ENCODE data around the gene KRTAP9-6. TPM values are rescaled to one million over a fixed set of nuclear protein-coding genes. Genes with fewer than 3 reads are reported as not detected.

KRTAP9-6 gene
- total RNA-seq, 1 experiment from 2014 or later = not detected

GRCh38 chr17:41256291-41256685, 8.9 kb upstream of the KRTAP9-6 start (continued):
- TF ChIP-seq ZNF274 (IDR thresholded peaks at IDR 0.05; ENCODE audit: low read depth, low read length) (no peak), JUND (IDR thresholded peaks at IDR 0.05) (no peak), SIN3A (IDR thresholded peaks at IDR 0.05; ENCODE audit: low read depth) (no peak), MAX (IDR thresholded peaks at IDR 0.05) (no peak), ZFX (IDR thresholded peaks at IDR 0.05) (no peak), RAD21 (IDR thresholded peaks at IDR 0.05; ENCODE audit: low read depth) (no peak), CBX3 (IDR thresholded peaks at IDR 0.05; ENCODE audit: low read depth) (no peak)

DNA sequence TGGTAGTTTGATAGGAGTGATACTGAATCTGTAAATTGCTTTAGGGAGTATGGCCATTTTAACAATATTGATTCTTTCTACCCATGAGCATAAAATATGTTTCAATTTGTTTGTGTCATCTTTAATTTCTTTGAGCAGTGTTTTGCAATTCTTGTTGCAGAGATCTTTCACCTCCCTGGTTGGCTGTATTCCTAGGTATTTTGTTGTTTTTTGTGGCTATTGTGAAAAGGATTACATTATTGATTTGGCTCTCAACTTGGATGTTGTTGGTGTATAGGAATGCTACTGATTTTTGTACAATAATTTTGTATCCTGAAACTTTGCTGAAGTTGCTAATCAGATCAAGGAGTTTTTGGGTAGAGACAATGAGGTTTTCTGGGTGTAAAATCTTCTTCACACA, 6.8 kb upstream of the KRTAP9-6 start:
- Histone ChIP-seq H3K9me3 (ENCODE audit: control insufficient read depth in 1 of 2, insufficient read depth in 1 of 2, low read depth in 1 of 2, low read length in 2 of 2) (no peaks in the 10 kb centered on the region), H4K20me1 (ENCODE audit: insufficient read depth) (no peaks in the 10 kb centered on the region), H2AFZ (ENCODE audit: low read depth, low read length, poor library complexity, severe bottlenecking) (no peak overlapping the region), H3K4me3 (replicated peaks in 1 of 2; ENCODE audit: low read depth in 1 of 2, low read length in 2 of 2) (no peak overlapping the region), H3K36me3 (ENCODE audit: control insufficient read depth in 1 of 2, insufficient read depth in 2 of 2, low read length in 2 of 2) (no peaks in the 10 kb centered on the region), H3K9ac (ENCODE audit: low read length) (no peak overlapping the region), H3K4me1 (ENCODE audit: control insufficient read depth in 1 of 2, insufficient read depth in 2 of 2, low read length in 2 of 2) (no peaks in the 10 kb centered on the region), H3K4me2 (ENCODE audit: low read length) (no peak overlapping the region), H3K27ac (ENCODE audit: low read depth, low read length) (no peak overlapping the region), H3K9me2 (ENCODE audit: insufficient read depth) (no peaks in the 10 kb centered on the region), H3K27me3 (ENCODE audit: insufficient read depth, low read length) (no peaks in the 10 kb centered on the region), H3K79me2 (ENCODE audit: insufficient read depth, low read length) (no peaks in the 10 kb centered on the region)
- no TSS peak for BruUV-seq (replicated peaks)
- ATAC-seq (no peak), DNase-seq (ENCODE audit: low read depth, low spot score) (no peak)
- POLR2A ChIA-PET = no interaction called here
- intact Hi-C loops (cut with micrococcal nuclease) = no loop called here
- no peak for TF ChIP-seq EZH2phosphoT487 (IDR thresholded peaks at IDR 0.05; ENCODE audit: borderline replicate concordance)
- TF ChIP-seq POLR2AphosphoS5 (IDR thresholded peaks at IDR 0.05; ENCODE audit: low read depth, low read length) = no peak
- TF ChIP-seq EGR1 (IDR thresholded peaks at IDR 0.05; ENCODE audit: low read depth) = no peak
- TF ChIP-seq, protein P1, sequence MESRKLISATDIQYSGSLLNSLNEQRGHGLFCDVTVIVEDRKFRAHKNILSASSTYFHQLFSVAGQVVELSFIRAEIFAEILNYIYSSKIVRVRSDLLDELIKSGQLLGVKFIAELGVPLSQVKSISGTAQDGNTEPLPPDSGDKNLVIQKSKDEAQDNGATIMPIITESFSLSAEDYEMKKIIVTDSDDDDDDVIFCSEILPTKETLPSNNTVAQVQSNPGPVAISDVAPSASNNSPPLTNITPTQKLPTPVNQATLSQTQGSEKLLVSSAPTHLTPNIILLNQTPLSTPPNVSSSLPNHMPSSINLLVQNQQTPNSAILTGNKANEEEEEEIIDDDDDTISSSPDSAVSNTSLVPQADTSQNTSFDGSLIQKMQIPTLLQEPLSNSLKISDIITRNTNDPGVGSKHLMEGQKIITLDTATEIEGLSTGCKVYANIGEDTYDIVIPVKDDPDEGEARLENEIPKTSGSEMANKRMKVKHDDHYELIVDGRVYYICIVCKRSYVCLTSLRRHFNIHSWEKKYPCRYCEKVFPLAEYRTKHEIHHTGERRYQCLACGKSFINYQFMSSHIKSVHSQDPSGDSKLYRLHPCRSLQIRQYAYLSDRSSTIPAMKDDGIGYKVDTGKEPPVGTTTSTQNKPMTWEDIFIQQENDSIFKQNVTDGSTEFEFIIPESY (IDR thresholded peaks at IDR 0.05; ENCODE audit: extremely low read depth, insufficient replicate concordance, low read length) = no peak
- TF ChIP-seq EZH2 (IDR thresholded peaks at IDR 0.05) = no peak
- TF ChIP-seq ELF1 (IDR thresholded peaks at IDR 0.05; ENCODE audit: borderline replicate concordance, low read depth) = no peak
- TF ChIP-seq SIN3A (IDR thresholded peaks at IDR 0.05; ENCODE audit: low read depth) = no peak
- no peak for TF ChIP-seq POLR2A (IDR thresholded peaks at IDR 0.05; ENCODE audit: borderline replicate concordance, extremely low read depth, insufficient read depth, insufficient read length)
- TF ChIP-seq ZFX (IDR thresholded peaks at IDR 0.05) = no peak
- TF ChIP-seq SRF (IDR thresholded peaks at IDR 0.05; ENCODE audit: low read depth) = no peak
- TF ChIP-seq RAD21 (IDR thresholded peaks at IDR 0.05; ENCODE audit: low read depth) = no peak
- no peak for TF ChIP-seq REST (IDR thresholded peaks at IDR 0.05; ENCODE audit: low read depth)
- TF ChIP-seq TCF7L2 (IDR thresholded peaks at IDR 0.05; ENCODE audit: borderline replicate concordance, extremely low read depth, insufficient read depth, insufficient read length) = no peak
- TF ChIP-seq YY1 (IDR thresholded peaks at IDR 0.05; ENCODE audit: extremely low read depth, insufficient replicate concordance, low read depth, low read length) = no peak
- TF ChIP-seq MAX (IDR thresholded peaks at IDR 0.05) = no peak
- no peak for TF ChIP-seq ZNF274 (IDR thresholded peaks at IDR 0.05; ENCODE audit: low read depth, low read length)
- no peak for TF ChIP-seq SP1 (IDR thresholded peaks at IDR 0.05; ENCODE audit: low read depth)
- no peak for TF ChIP-seq ATF3 (IDR thresholded peaks at IDR 0.05)
- TF ChIP-seq FOSL1 (IDR thresholded peaks at IDR 0.05; ENCODE audit: low read depth) = no peak
- no peak for TF ChIP-seq JUND (IDR thresholded peaks at IDR 0.05)
- CTCF ChIA-PET = no interaction called here
- RAD21 ChIA-PET (ENCODE audit: low non-redundant PET in 1 of 2, low total read pairs in 2 of 2, uncharacterized antibody in 2 of 2, unreplicated experiment in 2 of 2) = no interaction called here
